Chondrocyte (in vitro differentiated cells): ENCODE measurements around the gene NOP16. TPM values are rescaled to one million over a fixed set of nuclear protein-coding genes. Genes with fewer than 3 reads are reported as not detected.

ENCODE experiments used
- DNase-seq: peaks from one replicate; pipeline ENCODE4 v3.0.0; 2021; ENCODE audit warnings: mixed read lengths, low spot score
- H3K27ac Mint-ChIP-seq: one replicate; pipeline ENCODE4 v1.8.0; 2021; ENCODE audit warnings: mild to moderate bottlenecking, moderate library complexity, mixed read lengths; ENCODE audit not compliant: unreplicated experiment
- H3K27me3 Mint-ChIP-seq: 2 replicates; pipeline ENCODE4 v1.8.0; 2021; ENCODE audit warnings: low read depth, mixed read lengths
- H3K36me3 Mint-ChIP-seq: 2 replicates; pipeline ENCODE4 v1.8.0; 2021; ENCODE audit warnings: low read depth, mixed read lengths
- H3K4me1 Mint-ChIP-seq: 2 replicates; pipeline ENCODE4 v1.8.0; 2021; ENCODE audit warnings: low read depth, mild to moderate bottlenecking, mixed read lengths
- H3K4me3 Mint-ChIP-seq: one replicate; pipeline ENCODE4 v1.8.0; 2021; ENCODE audit warnings: mild to moderate bottlenecking, moderate library complexity, mixed read lengths; ENCODE audit not compliant: unreplicated experiment
- H3K9me3 Mint-ChIP-seq: 2 replicates; pipeline ENCODE4 v1.8.0; 2021; ENCODE audit warnings: low read depth, mixed read lengths
- CTCF ChIP-seq: fragments of 200-600 bp; sonication (generic); IDR thresholded peaks from 2 replicates; pipeline ENCODE4 v1.5.0; 2021; ENCODE audit warnings: antibody characterized with exemption, mild to moderate bottlenecking, moderate library complexity
- total RNA-seq: library from RNA; stranded (reverse); gene quantifications from 3 replicates; pipeline ENCODE4 v1.2.1, GENCODE V29; 2021

Gene NOP16
- total RNA-seq, 1 donor from 2014 or later: 19.9 TPM

- peak overlapping the region; percentile 75 for H3K4me3 Mint-ChIP-seq
- H3K4me1 Mint-ChIP-seq: peaks cover 54% of the 10 kb centered on the region
- no peak for DNase-seq
- no peak for TF ChIP-seq CTCF
- no peak overlapping the region for H3K27ac Mint-ChIP-seq
- no peaks in the 10 kb centered on the region for H3K27me3 Mint-ChIP-seq
- peaks cover 5% of the 10 kb centered on the region for H3K36me3 Mint-ChIP-seq
- H3K9me3 Mint-ChIP-seq: no peaks in the 10 kb centered on the region
Observed at GRCh38 chr5:176414704-176415103, 26.3 kb upstream of the NOP16 start.

- Mint-ChIP-seq H3K4me3 (no peak overlapping the region), H3K27ac (no peak overlapping the region), H3K9me3 (no peaks in the 10 kb centered on the region), H3K36me3 (peaks cover 5% of the 10 kb centered on the region), H3K4me1 (peaks cover 54% of the 10 kb centered on the region), H3K27me3 (no peaks in the 10 kb centered on the region)
- no peak for TF ChIP-seq CTCF
- no peak for DNase-seq
Observed at GRCh38 chr5:176413709-176414191, 25.4 kb upstream of the NOP16 start.

DNA sequence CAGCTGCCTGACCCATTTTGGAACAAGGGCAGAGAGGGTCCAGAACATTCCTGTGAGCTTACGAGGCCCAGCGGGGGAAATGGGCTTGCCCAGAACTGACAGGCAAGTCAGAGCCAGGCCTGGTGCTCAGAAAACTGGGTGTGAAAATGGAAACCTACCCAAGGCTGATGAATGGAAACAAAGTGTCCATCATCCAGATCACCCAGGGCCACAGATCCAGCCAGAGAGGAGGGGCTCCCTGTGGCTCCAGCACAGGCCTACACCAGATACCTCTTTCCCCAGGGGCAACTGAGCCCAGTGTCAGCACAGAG lies 24.8 kb upstream of the NOP16 start:
- TF ChIP-seq CTCF: no peak
- DNase-seq: no peak
- H3K27me3 Mint-ChIP-seq: no peaks in the 10 kb centered on the region
- peaks cover 54% of the 10 kb centered on the region for H3K4me1 Mint-ChIP-seq
- H3K36me3 Mint-ChIP-seq: peaks cover 5% of the 10 kb centered on the region
- no peaks in the 10 kb centered on the region for H3K9me3 Mint-ChIP-seq
- peak overlapping the region; percentile 59 for H3K27ac Mint-ChIP-seq
- no peak overlapping the region for H3K4me3 Mint-ChIP-seq

GRCh38 chr5:176412517-176413254 lies 24.3 kb upstream of the NOP16 start:
- Mint-ChIP-seq H3K9me3 (no peaks in the 10 kb centered on the region), H3K36me3 (peaks cover 8% of the 10 kb centered on the region), H3K4me3 (no peak overlapping the region), H3K27ac (peak overlapping the region; percentile 59), H3K27me3 (no peaks in the 10 kb centered on the region), H3K4me1 (peaks cover 54% of the 10 kb centered on the region)
- TF ChIP-seq CTCF: no peak
- no peak for DNase-seq

DNA sequence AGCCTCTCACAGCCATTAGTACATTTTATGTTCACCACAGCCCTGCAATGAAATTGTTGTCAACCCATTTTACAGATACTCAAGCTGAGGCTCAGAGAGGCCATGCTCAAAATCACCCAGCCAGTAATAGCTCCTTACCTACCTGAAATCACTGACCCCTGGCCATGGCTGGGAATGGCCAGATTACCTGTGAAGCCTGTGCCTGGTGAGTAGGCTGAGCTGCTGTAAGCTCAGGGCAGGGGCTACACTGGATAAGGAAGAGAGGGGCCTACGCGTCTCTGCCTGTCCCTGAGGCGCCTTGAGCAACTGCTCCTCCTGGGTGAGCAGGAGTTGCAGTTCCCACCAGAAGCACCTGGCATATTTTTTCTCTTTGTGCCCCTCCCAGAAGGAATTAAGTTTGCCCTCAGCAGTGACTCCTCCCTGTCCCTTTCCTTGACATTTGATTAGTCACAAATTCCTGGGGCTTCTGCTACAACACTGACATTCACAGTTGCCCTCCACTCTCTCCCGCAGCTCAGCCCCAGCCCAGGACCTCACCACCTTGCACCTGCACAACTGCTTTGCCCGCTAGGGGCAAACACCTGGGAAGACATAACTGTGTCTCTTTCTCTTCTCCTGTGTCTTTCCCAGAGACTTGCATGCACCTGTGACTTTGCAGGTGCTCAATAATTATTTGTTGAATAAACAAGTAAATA lies 22.2 kb upstream of the NOP16 start:
- Mint-ChIP-seq H3K9me3 (no peaks in the 10 kb centered on the region), H3K27me3 (no peaks in the 10 kb centered on the region), H3K4me3 (no peak overlapping the region), H3K36me3 (peaks cover 18% of the 10 kb centered on the region), H3K27ac (no peak overlapping the region), H3K4me1 (peaks cover 45% of the 10 kb centered on the region)
- no peak for DNase-seq
- TF ChIP-seq CTCF: no peak
